ENCODE results near the gene SLAMF8. TPM values are rescaled to one million over a fixed set of nuclear protein-coding genes. Genes with fewer than 3 reads are reported as not detected.
A peak's percentile ranks its signal among the peaks of the same experiment; 100 is the strongest.

The SLAMF8 gene
- not detected in 2 replicates for total RNA-seq

GRCh38 chr1:159826441-159827101, at the start of gene SLAMF8:
Gene SLAMF8 (plus strand): TSS chr1:159826873. CDS start chr1:159826899, 26 bp downstream.
- no peak for DNase-seq (ENCODE audit: low read depth in 2 of 2)

- no peak for DNase-seq (ENCODE audit: low read depth in 2 of 2)
Observed at GRCh38 chr1:159778266-159778665, 48.4 kb upstream of the SLAMF8 start.

GRCh38 chr1:159779403-159779851, 47.2 kb upstream of the SLAMF8 start:
- peak in 1 of 2 donors; percentile 82 for DNase-seq (ENCODE audit: low read depth in 2 of 2)

GRCh38 chr1:159780583-159781582, 45.8 kb upstream of the SLAMF8 start, which contains the start of gene DUSP23:
Gene DUSP23 (plus strand): TSS chr1:159780962. CDS start chr1:159781101, 139 bp downstream.
- DNase-seq (ENCODE audit: low read depth in 2 of 2), result peak; percentile 95 to 98

- DNase-seq (ENCODE audit: low read depth in 2 of 2), result no peak
Observed at GRCh38 chr1:159781992-159782391, 44.7 kb upstream of the SLAMF8 start.

GRCh38 chr1:159783724-159784123, 42.9 kb upstream of the SLAMF8 start:
- DNase-seq (ENCODE audit: low read depth in 2 of 2), result no peak

- peak in 1 of 2 donors; percentile 42 for DNase-seq (ENCODE audit: low read depth in 2 of 2)
Observed at GRCh38 chr1:159786465-159786864, 40.2 kb upstream of the SLAMF8 start.

GRCh38 chr1:159786966-159787365, 39.7 kb upstream of the SLAMF8 start:
- DNase-seq (ENCODE audit: low read depth in 2 of 2), result no peak

GRCh38 chr1:159790237-159790917, 36.3 kb upstream of the SLAMF8 start:
- peak in 1 of 2 donors; percentile 46 for DNase-seq (ENCODE audit: low read depth in 2 of 2)

GRCh38 chr1:159791031-159791430, 35.6 kb upstream of the SLAMF8 start:
- DNase-seq (ENCODE audit: low read depth in 2 of 2), result no peak

- DNase-seq (ENCODE audit: low read depth in 2 of 2), result no peak
Observed at GRCh38 chr1:159791461-159791860, 35.2 kb upstream of the SLAMF8 start.

- no peak for DNase-seq (ENCODE audit: low read depth in 2 of 2)
Observed at GRCh38 chr1:159795534-159795933, 31.1 kb upstream of the SLAMF8 start.

GRCh38 chr1:159798893-159799292, 27.8 kb upstream of the SLAMF8 start:
- DNase-seq (ENCODE audit: low read depth in 2 of 2), result peak; percentile 60 to 87

- DNase-seq (ENCODE audit: low read depth in 2 of 2), result no peak
Observed at GRCh38 chr1:159799446-159799985, 27.2 kb upstream of the SLAMF8 start.

- no peak for DNase-seq (ENCODE audit: low read depth in 2 of 2)
Observed at GRCh38 chr1:159800177-159800930, 26.3 kb upstream of the SLAMF8 start.

- no peak for DNase-seq (ENCODE audit: low read depth in 2 of 2)
Observed at GRCh38 chr1:159802111-159802510, 24.6 kb upstream of the SLAMF8 start, which contains the start of gene FCRL6. Gene FCRL6 (plus strand): TSS chr1:159802360. CDS start chr1:159802425, 65 bp downstream.

GRCh38 chr1:159803956-159804689, 22.6 kb upstream of the SLAMF8 start:
- no peak for DNase-seq (ENCODE audit: low read depth in 2 of 2)

GRCh38 chr1:159804924-159805323, 21.7 kb upstream of the SLAMF8 start:
- DNase-seq (ENCODE audit: low read depth in 2 of 2), result no peak

- DNase-seq (ENCODE audit: low read depth in 2 of 2), result no peak
Observed at GRCh38 chr1:159815926-159816325, 10.7 kb upstream of the SLAMF8 start.
